ENCODE results near the gene SECISBP2.

SECISBP2 gene

DNA sequence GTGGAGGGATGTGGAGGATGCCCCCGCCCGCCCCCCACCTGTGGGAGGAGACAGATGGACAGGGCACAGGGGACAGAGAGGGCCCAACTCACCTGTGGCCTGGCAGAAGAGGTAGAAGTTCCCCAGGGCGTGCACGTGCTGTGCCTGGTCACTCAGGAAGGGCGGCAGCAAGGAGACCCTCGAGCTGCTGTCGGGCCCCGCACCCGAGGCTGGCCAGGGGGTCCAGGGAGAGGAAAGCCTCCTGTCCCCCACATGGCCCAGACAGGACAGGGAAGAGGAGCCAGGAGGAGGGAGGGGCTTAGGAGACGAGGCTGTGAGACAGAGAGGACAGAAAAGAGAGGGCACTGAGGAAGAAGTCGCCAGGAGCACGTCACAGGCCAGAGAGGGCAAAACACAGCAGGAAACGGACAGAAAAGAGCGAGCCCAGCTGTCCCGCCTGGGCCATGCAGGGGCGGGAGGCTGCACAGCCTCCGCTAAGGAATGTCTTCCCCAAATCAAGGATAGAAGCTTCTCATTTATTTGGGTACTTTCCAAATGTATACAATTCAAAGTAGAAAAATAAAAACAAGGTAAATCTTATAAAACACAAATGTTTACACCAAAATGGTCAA is 58.5 kb downstream of the SECISBP2 start:
- no peak overlapping the region for H2AFZ ChIP-seq (ENCODE audit: low read depth, low read length, severe bottlenecking)
- TF ChIP-seq EZH2phosphoT487 (conservative IDR thresholded peaks at IDR 0.05; ENCODE audit: low read length) = no peak
- TF ChIP-seq, protein P1, sequence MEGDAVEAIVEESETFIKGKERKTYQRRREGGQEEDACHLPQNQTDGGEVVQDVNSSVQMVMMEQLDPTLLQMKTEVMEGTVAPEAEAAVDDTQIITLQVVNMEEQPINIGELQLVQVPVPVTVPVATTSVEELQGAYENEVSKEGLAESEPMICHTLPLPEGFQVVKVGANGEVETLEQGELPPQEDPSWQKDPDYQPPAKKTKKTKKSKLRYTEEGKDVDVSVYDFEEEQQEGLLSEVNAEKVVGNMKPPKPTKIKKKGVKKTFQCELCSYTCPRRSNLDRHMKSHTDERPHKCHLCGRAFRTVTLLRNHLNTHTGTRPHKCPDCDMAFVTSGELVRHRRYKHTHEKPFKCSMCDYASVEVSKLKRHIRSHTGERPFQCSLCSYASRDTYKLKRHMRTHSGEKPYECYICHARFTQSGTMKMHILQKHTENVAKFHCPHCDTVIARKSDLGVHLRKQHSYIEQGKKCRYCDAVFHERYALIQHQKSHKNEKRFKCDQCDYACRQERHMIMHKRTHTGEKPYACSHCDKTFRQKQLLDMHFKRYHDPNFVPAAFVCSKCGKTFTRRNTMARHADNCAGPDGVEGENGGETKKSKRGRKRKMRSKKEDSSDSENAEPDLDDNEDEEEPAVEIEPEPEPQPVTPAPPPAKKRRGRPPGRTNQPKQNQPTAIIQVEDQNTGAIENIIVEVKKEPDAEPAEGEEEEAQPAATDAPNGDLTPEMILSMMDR (IDR thresholded peaks at IDR 0.05; ENCODE audit: insufficient read depth, low read length, poor library complexity, severe bottlenecking) = no peak
- no peaks in the 10 kb centered on the region for H3F3A ChIP-seq (ENCODE audit: insufficient read depth)
- H3K27me3 ChIP-seq (ENCODE audit: low read length) = no peaks in the 10 kb centered on the region
- H3K36me3 ChIP-seq (ENCODE audit: low read length) = no peaks in the 10 kb centered on the region
- no peak overlapping the region for H3K4me2 ChIP-seq (ENCODE audit: low read depth, low read length, poor library complexity, severe bottlenecking)
- no peak overlapping the region for H3K27ac ChIP-seq (ENCODE audit: low read depth, low read length)
- H3K4me3 ChIP-seq (ENCODE audit: insufficient read depth, low read length, poor library complexity, severe bottlenecking) = no peak overlapping the region
- H3K9ac ChIP-seq (ENCODE audit: low read length) = no peak overlapping the region
- no peaks in the 10 kb centered on the region for H3K9me2 ChIP-seq (replicated peaks; ENCODE audit: insufficient read depth, low read length)
- H3K79me2 ChIP-seq (ENCODE audit: insufficient read depth, low read length) = no peaks in the 10 kb centered on the region
- no peaks in the 10 kb centered on the region for H3K9me3 ChIP-seq (ENCODE audit: insufficient read depth, low read length)
- no peaks in the 10 kb centered on the region for H4K20me1 ChIP-seq (ENCODE audit: low read depth, low read length)

DNA sequence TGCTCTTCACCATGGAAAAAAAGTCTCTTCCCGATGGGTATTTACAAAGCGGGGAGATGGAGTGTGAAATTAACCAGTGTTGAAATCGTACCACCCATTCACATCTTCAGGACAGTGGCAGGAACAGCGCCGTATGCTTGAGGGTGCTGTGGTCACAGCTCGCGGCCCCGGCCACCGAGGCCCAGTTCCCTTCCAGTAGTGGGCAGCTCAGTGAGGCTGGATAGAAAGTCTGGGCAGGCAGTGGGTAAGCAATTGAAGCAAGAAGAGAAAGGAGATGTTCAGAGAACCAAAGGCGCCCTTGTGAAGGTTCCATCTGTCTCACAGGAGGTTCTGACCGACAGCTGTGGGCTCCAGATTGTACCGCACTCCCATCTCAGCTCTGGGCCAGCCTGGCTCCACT is 59.1 kb downstream of the SECISBP2 start:
- Histone ChIP-seq H3K79me2 (ENCODE audit: insufficient read depth, low read length) (no peaks in the 10 kb centered on the region), H3F3A (ENCODE audit: insufficient read depth) (no peaks in the 10 kb centered on the region), H4K20me1 (ENCODE audit: low read depth, low read length) (no peaks in the 10 kb centered on the region), H3K9me2 (replicated peaks; ENCODE audit: insufficient read depth, low read length) (no peaks in the 10 kb centered on the region), H3K27ac (ENCODE audit: low read depth, low read length) (no peak overlapping the region), H3K9ac (ENCODE audit: low read length) (no peak overlapping the region), H3K27me3 (ENCODE audit: low read length) (no peaks in the 10 kb centered on the region), H3K9me3 (ENCODE audit: insufficient read depth, low read length) (no peaks in the 10 kb centered on the region), H3K4me2 (ENCODE audit: low read depth, low read length, poor library complexity, severe bottlenecking) (no peak overlapping the region), H3K36me3 (ENCODE audit: low read length) (no peaks in the 10 kb centered on the region), H3K4me3 (ENCODE audit: insufficient read depth, low read length, poor library complexity, severe bottlenecking) (no peak overlapping the region), H2AFZ (ENCODE audit: low read depth, low read length, severe bottlenecking) (no peak overlapping the region)
- TF ChIP-seq, protein P1 (IDR thresholded peaks at IDR 0.05; ENCODE audit: insufficient read depth, low read length, poor library complexity, severe bottlenecking) = no peak
- no peak for TF ChIP-seq EZH2phosphoT487 (conservative IDR thresholded peaks at IDR 0.05; ENCODE audit: low read length)

DNA sequence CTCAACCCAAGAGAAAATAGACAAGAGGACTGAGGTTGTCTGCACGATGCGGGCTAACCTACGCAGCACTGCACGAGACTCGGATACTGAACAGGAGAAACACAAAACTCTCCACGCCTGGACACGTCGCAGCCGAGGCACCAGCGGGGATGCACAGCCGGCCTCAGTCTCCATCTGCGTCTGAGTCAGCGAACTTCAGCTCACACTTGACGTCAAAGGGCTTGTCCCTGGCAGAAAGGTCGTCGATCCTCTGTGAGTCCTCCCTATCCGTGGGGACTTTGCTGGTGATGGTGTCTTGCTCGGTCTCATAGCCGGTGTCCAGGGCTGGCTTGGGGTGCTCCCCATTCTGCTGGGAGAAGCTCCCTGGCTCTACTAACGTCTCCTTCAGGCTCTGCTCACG is 60.2 kb downstream of the SECISBP2 start:
- TF ChIP-seq EZH2phosphoT487 (conservative IDR thresholded peaks at IDR 0.05; ENCODE audit: low read length) = no peak
- TF ChIP-seq, protein P1 (IDR thresholded peaks at IDR 0.05; ENCODE audit: insufficient read depth, low read length, poor library complexity, severe bottlenecking) = no peak
- H3K9me3 ChIP-seq (ENCODE audit: insufficient read depth, low read length) = no peaks in the 10 kb centered on the region
- H3K4me2 ChIP-seq (ENCODE audit: low read depth, low read length, poor library complexity, severe bottlenecking) = no peak overlapping the region
- H3K79me2 ChIP-seq (ENCODE audit: insufficient read depth, low read length) = no peaks in the 10 kb centered on the region
- no peak overlapping the region for H3K4me3 ChIP-seq (ENCODE audit: insufficient read depth, low read length, poor library complexity, severe bottlenecking)
- no peak overlapping the region for H2AFZ ChIP-seq (ENCODE audit: low read depth, low read length, severe bottlenecking)
- H3K36me3 ChIP-seq (ENCODE audit: low read length) = no peaks in the 10 kb centered on the region
- H3F3A ChIP-seq (ENCODE audit: insufficient read depth) = no peaks in the 10 kb centered on the region
- H4K20me1 ChIP-seq (ENCODE audit: low read depth, low read length) = no peaks in the 10 kb centered on the region
- H3K9me2 ChIP-seq (replicated peaks; ENCODE audit: insufficient read depth, low read length) = no peaks in the 10 kb centered on the region
- H3K9ac ChIP-seq (ENCODE audit: low read length) = no peak overlapping the region
- no peaks in the 10 kb centered on the region for H3K27me3 ChIP-seq (ENCODE audit: low read length)
- H3K27ac ChIP-seq (ENCODE audit: low read depth, low read length) = no peak overlapping the region

Data from SU-DHL-6 (cell line).